ENCODE results near the gene MYOZ3.

MYOZ3 gene

GRCh38 chr5:150661086-150661485 lies at the start of gene MYOZ3:
Gene MYOZ3 (plus strand): TSS chr5:150661251. CDS start chr5:150662942, 1,691 bp downstream.
- DNase-seq (ENCODE audit: low read depth, low spot score) = no peak

DNA sequence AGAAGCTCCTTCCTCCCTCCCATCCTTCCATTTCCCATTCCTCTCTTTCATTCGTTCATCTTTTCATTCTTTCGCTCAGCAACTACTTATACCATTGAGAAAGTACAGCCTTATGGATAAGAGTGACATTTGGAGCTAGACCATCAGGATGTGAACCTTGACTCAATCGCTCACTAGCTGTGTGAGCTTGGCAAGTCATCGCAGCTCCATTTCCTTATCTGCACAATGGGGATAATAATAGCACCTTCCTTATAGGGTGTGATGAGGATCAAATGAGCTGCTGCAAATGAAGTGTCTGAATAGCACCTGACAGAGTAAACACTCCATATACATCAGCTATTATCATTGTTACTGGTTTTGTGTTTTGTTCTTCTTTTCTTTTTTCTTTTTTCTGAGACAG lies 48.6 kb upstream of the MYOZ3 start:
- no peak for DNase-seq (ENCODE audit: low read depth, low spot score)

- no peak for DNase-seq (ENCODE audit: low read depth, low spot score)
Observed at GRCh38 chr5:150612905-150613670, 48.0 kb upstream of the MYOZ3 start.

DNA sequence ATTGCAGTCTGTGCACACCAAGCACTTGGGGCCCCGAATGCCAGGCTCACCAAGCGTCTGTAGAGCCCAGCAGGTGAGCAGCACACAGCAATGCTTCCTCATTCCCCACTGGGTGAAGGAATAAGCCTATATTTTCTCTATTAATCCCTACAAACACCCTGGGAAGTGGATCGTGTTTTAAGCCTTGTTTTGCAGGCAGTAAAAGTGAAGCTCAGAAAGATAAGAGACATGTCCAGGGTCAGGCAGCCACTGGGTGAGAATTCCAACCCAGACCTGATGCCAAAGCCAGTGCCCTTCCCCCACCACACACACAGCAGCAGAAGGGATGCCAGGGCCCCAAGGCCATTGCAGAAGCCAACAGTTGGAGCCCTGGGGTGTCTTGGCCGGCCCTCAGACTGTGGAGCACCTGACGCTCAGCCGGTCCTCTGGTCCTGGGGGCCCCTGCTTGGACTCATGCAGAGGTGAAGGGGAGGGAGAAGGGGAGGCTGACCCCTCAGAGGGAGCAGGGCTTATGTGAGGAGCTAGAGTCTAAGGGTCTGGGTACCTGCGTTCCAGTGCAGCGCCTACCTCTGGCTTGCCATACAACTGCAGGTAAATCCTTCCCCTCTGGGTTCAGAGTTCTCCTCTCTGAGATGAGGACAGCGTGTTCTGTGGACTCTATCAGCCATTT lies 46.9 kb upstream of the MYOZ3 start:
- DNase-seq (ENCODE audit: low read depth, low spot score) = no peak

DNA sequence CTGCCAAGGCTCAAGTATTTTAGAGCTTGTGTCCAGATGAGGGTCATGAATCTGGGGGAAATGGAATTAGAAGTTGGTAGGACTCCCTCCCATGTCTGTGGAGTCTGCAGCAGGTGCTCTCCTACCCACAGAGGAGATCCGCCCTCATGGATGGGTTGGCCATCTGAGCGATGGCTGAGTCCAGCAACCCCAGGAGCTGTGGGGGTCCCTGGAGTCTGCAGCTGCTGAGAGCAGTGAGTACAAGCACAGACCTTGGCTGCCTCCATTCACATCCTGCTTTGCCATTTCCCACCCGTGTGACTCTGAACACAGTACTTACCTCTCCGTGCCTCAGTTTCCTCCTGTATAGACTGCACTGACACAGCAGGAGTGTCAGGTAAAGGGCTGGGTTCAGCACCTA lies 46.4 kb upstream of the MYOZ3 start:
- no peak for DNase-seq (ENCODE audit: low read depth, low spot score)

GRCh38 chr5:150615141-150615699 lies 45.8 kb upstream of the MYOZ3 start:
- no peak for DNase-seq (ENCODE audit: low read depth, low spot score)

DNA sequence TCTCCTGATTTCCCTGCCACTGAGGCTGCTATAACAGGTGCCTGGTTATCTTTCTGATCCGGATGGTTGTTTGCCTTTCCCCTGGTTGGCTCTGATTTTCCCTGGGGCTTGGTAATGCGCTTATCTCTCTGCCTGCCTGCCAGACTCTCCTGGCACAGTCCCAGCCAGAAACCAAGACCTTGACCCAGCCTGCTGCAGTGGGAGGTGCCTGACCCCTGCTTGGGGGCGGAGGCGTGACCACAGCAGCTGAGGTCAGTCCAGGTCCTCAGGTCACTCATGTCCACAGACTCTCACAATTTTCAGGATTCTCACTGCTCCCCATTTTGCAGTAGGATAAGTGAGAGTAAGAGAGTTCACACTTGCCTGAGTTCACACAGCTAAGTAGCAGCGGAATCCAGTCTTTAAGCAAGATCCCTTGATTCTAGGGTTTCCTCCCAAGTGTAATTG lies 45.0 kb upstream of the MYOZ3 start:
- DNase-seq (ENCODE audit: low read depth, low spot score) = no peak

- no peak for DNase-seq (ENCODE audit: low read depth, low spot score)
Observed at GRCh38 chr5:150616506-150616905, 44.5 kb upstream of the MYOZ3 start.

DNA sequence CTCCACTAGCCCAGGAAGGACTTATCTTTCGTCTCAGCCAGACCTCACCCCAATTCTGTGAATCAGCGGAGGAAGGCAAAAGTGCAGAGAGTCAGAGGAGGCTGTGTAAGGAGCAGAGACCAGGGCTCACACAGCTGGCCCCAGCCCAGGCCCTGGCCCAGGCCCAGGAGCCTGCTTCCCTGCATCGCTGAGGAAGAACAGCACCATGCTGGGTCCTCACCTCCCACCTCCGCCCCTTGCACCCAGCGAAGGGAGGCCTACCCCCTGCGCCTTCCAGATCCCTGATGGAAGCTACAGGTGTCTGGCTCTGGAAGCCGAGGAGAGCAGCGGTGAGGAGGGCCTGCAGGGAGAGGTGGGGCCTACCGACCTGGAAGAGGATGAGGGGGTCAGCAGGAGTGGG lies 42.9 kb upstream of the MYOZ3 start:
- DNase-seq (ENCODE audit: low read depth, low spot score) = no peak

GRCh38 chr5:150618588-150619281 lies 42.3 kb upstream of the MYOZ3 start:
- no peak for DNase-seq (ENCODE audit: low read depth, low spot score)

DNA sequence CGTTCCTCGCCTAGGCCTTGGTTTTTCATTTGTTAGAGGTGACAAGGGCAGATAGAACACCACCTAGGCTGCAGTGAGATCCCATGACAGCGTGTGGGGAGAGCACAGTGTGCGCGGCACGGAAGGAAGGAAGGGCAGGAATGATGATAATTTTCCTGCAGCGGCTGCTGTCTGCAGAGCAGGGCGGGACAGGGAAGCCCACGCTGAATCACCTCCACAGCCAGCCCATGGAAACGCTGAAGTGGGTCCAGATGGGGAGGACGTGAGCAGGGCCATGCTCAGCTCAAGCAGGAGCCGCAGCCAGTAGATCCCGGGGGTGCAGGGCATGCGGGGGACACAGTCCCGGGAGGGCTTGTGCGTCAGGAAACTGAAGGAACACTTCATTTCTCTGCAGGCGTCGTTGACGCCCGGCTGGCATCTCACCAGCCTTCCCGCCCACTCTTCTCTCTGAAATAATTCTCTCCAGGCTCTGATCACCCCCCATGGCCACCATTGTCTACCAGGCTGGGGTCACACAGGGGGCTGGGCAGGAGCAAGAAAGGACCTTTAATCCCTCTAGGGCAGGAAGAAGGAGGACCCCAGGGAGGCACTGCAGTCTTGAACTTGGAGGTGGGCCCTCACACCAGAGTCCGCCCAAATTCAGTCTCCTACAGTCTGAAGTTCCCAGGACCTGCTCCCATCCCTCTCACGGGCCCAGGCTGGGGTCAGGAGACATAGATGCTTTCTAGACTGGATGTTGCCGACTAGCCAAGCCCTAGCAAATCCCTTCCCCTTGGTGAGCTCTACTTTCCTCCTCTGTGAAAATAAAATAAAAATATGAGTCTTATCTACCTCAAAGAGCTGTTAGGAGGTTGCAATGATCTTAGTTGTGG lies 41.5 kb upstream of the MYOZ3 start:
- DNase-seq (ENCODE audit: low read depth, low spot score) = no peak

- no peak for DNase-seq (ENCODE audit: low read depth, low spot score)
Observed at GRCh38 chr5:150621301-150621700, 39.8 kb upstream of the MYOZ3 start.

DNA sequence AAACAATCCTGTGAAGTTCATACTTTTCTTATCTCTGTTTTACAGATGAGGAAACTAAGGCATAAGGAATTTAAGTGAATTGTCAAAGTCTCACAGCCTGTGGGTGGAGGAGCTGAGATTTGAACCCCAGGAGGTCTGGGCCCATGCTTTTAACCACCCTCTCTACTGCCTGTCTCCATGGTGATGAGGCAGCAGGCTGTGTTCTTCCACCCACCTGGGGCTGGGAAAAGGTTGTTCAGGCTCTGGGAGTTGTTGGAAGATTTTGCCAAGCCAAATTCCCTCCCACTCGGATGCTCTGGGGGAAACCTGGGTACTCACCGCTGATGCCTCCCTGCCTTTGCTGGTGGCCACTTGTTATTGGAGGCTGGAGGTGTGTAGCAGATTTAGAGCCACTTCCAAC lies 38.9 kb upstream of the MYOZ3 start:
- no peak for DNase-seq (ENCODE audit: low read depth, low spot score)

DNA sequence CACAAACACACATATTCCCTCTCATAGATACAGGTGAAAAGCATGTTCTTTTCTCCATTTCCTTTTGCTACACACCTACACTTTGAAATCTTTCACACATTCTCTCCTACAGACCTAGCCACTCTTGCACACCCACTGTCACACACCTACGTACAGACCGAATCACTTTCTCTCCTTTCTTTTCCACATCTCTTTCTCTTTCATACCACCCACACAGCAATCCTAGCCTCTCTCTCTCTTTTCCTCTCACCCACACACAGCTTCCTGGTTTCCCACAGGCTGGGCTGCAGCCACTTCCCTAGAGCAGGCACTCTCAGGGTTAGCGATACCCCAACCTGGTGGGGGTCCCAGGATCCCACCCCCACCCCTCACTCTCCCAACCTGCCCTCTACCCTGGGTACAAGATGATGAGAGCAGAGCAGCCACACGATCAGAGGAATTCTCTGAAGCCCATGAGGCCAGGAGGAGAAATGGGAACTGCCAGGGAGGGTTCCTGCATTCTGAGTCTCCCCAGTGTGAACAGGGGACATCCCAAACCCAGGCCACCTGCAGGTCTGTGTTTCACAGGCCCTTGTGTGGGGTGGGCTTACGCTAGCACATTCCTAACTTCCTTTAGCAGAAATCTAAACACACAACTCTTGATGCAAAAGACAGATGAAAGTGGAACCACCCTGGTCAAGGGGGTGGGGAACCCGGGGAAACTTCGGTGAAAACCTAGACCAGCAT lies 37.7 kb upstream of the MYOZ3 start:
- no peak for DNase-seq (ENCODE audit: low read depth, low spot score)

GRCh38 chr5:150623878-150624216 lies 37.2 kb upstream of the MYOZ3 start:
- DNase-seq (ENCODE audit: low read depth, low spot score) = no peak

GRCh38 chr5:150624334-150625163 lies 36.5 kb upstream of the MYOZ3 start:
- no peak for DNase-seq (ENCODE audit: low read depth, low spot score)

DNA sequence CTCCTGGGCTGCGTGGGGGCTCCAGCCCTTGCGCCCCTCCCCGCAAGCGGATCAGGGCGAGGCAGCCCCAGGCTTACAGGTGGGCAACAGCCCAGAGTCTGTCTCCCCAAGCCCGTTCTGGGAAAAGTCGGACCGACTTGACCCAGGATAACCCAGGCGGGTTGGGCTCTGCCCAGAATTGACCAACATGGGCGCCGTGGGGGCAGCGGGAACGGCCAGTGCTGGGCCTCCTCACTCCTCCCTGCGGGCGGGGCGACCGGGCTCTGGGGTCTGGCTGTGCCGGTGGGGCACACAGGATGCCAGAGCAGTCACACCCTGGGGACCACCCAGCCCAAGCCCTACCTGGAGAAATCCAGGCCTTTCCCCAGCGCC lies 35.9 kb upstream of the MYOZ3 start:
- no peak for DNase-seq (ENCODE audit: low read depth, low spot score)

GRCh38 chr5:150625831-150626746 lies 35.0 kb upstream of the MYOZ3 start:
- DNase-seq (ENCODE audit: low read depth, low spot score) = no peak

DNA sequence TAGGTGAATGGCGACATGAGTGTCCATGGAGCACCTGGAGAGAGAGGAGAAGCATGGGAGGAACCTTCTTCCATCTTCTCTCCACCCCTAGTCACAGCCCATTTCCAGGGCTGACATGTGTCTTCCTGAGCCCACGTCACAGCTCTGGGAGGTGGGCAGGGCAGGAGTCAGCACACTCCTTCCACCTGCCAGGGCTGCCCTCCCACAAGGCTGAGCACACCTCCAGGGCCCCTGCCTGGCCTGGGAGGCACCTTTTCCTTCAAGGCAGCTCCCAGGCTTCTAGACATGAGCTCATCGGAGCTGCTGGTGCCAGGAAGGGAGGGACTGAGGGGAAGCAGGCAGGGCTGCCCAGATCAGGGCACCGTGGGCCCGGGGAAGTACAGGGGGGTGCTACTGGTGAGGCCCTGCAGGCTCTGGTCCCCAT lies 34.2 kb upstream of the MYOZ3 start:
- DNase-seq (ENCODE audit: low read depth, low spot score) = no peak

Measured in brain pericyte (primary cell).